Measurements from ENCODE around the gene CUBN.
"Not testable (repeated sequence)": the region's sequence is repeated elsewhere in the genome, so short reads cannot be mapped to it uniquely, and the experiment has no call there.

CUBN gene

DNA sequence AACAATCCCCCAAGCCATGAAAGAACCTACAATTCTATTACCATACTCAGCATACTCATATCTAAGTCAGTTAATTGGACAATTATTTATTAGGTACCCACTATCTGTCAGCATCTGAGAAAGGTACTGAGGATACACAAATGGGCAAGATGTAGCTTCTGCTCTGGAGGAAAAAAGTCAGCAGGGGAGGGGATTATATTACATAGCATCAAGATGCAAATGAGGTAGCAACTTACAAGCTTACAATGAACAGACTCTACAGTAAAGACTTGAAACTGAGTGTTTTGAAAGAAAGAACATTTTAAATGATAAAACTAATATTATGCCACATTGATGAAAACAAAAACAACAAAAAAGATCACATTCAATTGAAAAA lies 10.8 kb upstream of the CUBN start:
- no peak for DNase-seq

DNA sequence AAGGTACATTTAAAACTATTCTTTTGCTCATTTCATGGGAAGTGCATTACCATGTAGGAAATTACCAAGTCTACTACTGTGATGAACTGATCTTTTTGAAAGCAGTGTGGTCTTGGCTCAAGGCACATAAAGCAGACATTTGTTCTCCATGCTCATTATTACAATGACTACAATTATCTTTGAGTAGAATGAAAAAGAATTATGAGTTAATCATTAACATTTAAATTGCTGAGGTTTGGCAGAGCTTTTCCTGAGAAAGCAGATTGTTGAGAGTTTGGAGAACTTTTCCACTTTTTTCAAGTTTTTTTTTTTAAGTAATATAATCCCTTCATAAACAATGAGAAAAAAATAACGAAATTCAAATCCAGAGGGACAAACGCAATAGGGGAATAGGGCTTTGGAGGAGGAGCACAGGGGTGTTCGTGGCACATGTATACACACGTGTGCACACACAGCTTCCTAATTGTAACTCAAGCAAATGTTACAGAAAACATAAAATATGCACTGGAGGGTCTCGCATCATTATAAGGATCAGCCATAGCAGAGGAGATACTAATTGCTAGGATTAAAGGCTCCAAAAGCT lies 8.9 kb upstream of the CUBN start:
- no peak for DNase-seq

DNA sequence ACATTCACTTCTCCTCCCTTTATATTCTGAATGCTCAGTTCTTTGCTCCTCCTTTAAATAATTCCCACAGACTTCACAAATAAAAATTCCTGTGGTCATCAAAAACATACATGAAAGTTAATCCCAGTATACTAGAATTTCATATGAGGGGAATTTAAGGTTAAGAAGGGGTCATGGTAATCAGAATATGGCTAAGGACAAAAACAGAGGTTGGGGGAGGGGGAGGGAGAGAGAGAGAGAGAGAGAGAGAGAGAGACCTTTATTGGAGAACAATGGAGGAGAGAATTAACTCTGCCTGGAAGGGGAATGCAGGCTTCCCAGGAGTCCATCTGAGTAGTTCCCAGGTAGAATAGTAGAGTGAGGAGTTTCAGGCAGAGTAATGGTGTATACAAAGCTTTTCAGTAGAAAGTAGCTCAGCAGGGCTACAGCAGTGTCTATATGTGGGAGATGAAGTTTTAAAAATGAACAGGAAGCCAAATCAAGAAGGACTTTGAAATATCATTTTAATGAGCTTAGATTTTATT lies 5.2 kb upstream of the CUBN start:
- no peak for DNase-seq

DNA sequence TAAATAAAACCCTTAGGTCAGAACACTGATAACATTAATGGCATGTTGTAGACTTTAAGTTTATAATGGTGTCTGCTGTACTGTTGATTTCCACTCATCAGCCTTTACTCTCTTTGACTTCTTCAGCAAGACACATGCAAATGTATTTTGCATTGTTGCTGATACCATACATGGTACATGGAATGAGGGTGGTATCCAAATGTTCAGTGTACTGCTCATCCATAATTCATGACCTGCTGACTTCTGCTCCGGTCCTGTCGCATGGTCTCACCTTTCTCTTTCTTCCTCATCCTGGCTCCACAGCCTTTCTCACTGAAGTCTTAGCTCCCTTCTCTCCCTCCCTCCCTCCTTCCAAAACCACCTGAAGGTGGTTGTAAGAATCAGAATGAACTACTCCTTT lies 4.7 kb upstream of the CUBN start:
- no peak for DNase-seq

DNA sequence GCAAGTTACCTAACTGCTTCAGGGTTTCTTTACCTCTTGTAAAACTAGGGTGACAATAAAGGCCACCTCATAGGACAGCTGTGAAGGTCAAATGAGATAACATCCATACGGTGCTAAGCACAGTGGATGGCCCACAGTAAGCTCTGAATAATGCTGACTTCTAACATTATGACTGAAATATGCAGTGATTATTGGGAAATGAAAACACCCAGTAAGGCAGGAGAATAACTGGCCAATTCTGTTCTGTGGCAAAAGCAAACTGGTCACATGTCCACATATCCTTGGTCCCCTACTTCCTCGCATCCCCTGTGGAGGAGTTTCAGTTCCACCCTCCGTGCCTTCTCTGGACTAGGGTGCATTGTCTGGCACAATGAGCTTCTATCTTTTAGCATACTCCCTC lies 1.4 kb downstream of the CUBN start:
- DNase-seq = peak; percentile 19

DNA sequence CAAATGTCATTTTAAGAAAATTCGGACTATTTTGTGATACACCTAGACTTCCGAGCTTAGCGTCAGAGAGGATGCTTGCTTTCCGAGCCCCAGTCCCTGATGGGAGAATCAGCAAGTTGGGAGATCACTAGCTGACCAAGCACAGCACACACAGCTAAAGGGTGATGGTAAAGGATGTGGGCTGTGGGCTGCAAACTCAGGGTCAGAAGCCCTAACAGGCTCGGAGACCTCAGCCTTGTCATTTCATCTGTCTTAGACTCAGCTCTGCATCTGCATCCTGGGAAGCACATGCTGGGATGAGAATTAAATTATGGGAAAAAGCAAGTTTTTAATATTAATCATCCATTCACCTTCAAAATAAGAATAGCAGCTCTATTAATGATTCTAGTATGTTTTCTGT lies 3.3 kb downstream of the CUBN start:
- no peak for DNase-seq

DNA sequence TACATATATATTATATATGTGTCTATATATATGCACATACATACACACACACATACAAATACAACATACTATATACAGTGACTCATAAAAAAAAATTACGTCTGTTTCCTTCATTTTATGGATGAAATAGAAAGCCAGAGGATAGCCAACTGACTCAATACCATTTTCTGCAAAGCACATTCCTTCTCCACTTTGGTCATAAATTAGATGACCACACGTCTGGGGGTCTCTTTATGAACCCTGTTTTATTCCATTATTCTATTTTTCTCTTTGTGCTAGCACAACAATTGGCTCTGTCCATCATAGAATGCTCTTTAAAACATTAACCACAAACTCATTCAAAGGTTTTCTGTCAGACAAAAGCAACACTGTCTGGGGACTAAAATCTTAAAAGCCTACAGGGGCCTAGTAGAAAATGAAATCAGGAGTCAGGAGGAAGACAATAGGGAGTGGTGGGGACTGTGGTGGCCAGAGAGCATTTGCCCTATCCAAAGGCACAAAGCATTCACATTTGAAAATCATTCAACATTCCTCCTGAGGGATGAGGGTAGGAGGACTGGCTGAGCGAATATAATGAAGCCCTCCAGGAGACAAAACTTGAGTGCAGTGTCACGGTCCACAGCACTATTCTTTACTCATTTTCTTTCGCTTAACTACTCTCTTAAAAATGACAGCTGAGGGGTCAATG lies 4.3 kb downstream of the CUBN start:
- no peak for DNase-seq

DNA sequence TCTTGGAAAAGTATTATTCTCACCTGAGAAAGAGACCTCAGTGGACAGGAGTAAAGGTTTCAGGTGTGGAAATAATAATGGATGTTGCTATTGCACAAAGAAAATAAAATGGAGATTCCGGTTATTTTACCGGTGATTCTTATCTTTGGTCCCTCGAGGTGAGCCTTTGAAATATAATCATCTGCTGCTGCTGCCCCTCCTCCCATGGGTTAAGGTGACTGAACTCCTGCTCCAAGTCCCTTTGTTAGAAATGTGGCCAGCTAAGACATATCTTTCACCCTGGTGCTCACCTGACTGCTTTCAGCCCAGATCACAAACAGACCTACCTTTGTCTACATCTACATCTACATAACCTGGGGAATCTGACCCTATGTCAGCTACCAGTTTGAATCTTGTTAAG lies 5.7 kb downstream of the CUBN start:
- DNase-seq = no peak

DNA sequence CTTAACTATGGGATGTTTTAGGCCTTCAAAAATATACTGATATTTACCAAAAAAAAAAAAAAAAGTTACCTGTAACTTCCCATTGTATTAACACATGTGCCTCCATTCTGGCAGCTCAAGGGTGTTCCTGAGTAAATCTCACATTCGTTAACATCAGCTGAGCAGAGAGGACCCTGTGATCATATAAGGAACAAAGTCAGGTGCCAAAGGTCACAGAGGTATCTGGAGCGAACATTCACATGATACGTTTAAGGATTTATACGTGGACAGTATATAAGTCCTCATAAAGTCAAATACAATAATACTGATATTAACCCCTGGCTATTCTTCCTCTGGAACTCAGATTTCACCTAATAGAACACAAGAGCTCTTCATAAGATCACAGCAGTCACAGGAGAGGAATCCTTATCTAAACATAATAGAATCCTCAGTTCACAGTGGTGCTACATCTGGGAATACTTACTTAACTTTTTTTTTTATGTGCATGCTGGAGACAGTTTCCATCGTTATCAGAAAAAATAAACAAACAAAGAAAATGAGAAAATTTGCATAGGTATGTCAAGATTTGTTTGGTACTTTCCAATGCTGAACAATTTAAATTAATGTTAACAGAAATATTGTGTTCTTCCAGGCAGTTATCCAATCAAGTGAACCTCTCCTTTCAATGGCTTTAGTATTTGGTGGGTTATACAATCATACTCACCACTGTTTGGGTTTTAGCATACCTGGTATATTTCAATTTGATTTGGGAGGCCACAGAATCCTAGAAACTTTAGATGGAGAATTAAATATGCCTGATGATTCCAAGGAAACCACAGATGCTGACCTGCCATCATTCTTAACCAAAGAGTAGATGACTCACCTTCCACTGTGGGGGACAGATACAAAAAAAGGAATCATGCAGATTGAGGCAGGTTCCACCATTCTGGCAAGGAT lies 6.6 kb downstream of the CUBN start:
- DNase-seq = no peak

DNA sequence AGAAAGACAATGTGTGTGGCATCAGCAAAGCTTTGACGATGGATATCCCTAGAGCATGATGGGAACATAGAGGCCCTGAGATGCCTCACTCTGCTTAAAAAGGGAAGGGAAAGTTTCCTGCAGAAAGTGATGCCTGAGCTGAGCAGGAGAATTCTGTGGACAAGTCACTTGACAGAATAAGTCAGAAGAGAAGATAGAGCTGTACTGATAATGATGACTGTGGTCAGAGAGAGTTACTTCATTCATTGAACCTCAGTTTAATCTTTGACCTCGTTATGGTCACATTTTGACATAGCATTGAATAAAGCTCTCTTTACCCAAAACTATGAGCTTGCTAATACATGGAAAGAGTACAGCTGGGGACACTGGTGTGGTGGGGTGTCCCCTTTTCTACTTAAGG lies 7.6 kb downstream of the CUBN start:
- DNase-seq = no peak

DNA sequence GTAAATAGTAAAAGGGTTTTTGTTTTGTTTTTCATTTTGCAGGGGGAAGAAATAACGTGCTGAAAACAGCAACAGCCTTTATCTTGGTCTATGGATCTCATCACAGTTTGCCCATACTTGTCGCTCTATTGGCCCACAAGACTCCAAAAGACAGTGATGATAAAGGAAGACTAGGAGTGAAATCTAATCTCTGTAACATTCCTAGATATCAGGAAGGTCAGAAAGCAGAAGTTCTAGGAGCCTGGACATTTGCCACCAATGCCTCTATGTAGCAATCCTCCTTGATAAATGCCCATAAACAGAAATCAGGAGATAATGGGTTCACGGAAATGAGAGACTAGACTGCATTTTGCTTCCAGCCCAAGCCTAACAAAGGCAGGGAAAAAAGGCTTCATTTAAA lies 8.9 kb downstream of the CUBN start:
- no peak for DNase-seq

DNA sequence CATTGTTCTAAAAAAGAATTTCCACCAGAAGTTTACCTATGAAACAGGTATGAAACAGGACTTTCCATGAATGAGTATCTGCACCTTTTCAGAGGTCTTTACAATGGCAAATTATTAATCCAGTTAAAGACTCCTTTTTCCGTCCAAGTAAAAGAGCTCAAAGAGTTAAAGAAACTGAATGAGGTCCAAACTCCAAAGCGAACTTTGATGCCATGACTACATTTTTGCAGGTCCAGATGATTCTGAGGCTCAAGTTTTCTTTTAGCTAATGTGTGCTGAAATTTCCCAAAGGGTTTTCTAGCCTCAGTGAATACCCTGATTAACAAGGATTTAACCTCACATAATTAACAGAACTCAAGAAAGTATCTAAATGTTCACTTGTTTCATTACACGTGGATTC lies 9.8 kb downstream of the CUBN start:
- DNase-seq = no peak

DNA sequence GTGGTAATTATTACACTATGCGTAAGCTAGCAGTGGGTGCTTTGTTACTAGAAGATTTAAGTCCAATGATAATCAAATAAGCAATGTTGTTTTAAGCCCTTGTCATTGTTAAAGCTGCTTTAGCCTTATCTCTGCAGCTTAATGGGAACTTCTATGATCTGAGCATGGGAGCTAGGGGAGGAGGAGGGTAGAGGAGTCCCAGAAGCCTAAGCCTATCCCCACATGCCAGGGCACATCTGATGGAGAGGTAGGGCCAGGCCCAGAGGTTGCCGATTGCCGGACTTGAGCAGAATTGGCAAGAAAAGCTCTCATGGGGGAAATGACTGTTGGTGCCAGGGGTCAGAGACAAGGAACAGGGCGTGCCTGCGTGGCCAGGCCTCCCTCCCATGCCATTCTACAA lies 13.4 kb downstream of the CUBN start:
- DNase-seq = no peak

DNA sequence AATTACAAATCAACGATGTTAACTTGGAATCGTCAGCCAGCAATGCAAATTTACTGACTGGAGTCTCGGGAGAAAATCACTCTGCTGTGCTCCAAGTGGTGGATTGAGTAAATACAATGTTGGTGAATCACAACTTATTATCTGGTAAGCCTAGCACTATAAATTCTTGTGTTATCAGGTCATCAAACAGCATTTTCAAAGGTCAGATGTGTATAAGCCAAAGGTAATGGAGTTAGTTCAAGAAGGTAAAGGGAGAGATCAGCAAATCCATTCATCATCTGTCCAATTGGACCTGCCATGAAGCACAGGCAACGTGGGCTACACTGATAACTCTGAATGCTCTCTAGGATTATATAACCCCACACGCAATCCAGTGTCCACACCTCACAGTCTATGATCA lies 13.9 kb downstream of the CUBN start:
- DNase-seq = no peak

DNA sequence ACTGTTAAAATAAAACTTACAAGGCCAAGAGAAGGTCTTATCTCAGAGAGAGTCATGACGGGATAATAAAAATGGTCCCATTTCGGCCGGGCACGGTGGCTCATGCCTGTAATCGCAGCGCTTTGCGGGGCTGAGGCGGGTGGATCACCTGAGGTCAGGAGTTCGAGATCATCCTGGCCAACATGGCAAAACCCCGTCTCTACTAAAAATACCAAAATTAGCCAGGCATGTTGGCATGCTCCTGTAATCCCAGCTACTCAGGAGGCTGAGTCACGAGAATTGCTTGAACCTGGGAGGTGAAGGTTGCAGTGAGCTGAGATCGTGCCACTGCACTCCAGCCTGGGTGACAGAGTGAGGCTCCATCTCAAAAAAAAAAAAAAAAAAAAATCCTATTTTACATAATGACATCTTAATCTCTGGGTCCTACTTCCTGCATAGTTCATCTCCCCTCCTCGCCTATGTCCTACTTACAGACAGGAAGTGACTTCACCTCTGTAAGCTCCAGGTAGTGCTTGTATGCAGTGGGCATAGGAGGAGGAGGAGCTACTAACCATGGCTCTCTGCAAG lies 14.7 kb downstream of the CUBN start:
- DNase-seq = not testable (repeated sequence)

DNA sequence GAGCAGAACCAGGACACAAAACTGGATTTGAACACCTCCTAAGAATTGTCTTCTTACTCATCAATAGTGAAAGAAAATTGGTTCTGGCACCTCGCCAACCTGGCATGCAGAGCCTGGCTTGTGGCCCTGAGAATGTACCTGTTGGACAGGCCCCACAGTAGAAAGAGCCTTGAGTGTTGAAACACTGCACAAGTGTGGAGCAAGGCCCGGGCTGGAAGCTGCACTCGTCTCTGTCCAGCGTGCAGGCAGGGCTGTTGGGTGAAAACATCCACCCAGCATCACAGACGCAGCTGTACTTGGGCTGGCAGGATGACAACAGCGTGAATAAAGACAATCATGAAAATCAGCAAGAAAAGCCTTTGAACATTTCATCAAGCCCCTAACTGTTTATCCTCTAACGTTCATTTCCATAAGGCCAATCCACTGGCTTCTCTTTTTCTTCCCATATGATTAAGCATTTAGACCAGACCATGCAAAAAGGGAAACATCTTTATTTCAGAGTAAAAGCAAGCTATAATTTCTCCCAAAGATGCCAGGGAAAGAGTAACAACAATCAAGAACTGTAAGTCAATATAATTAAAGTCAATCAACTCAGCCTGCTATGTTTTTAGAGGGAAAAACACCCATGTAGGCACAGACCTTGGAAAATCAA lies 15.6 kb downstream of the CUBN start:
- no peak for DNase-seq

DNA sequence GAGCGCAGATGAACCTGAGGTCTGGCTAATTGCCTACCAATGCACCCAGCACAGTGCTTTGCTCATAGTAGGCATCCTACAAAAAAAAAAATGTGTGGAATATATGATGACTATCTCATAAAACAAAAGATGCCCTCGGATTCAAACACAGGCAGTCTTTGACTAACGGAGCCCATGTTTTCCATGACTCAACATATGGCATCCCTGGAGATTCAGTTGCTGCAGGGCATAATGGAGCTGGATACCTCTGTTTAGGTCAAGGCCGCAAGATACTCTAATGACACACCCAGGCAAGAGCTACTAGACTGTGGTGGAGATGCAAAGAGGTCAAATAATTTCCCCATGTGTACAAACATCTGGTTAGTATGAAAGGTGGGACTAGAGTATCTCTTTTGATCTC lies 16.3 kb downstream of the CUBN start:
- DNase-seq = no peak

DNA sequence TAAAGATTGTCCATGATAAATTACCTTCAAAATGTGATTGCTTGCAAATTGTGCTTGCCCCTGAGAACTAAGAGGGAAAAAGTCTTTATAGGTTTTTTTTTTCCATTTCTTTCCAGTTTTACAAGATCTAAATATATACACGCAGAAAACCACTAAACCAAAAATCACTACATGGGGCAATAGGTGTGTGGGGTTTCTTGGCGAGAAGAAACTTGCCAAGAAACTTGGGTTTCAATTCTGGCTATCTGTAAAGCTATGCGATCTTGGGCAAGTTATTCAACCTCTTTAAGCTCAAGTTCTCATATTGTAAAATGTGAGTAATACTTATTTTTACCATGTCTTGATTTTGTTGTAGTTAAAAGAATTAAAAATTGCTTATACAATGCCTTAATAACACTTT lies 17.0 kb downstream of the CUBN start:
- no peak for DNase-seq

DNA sequence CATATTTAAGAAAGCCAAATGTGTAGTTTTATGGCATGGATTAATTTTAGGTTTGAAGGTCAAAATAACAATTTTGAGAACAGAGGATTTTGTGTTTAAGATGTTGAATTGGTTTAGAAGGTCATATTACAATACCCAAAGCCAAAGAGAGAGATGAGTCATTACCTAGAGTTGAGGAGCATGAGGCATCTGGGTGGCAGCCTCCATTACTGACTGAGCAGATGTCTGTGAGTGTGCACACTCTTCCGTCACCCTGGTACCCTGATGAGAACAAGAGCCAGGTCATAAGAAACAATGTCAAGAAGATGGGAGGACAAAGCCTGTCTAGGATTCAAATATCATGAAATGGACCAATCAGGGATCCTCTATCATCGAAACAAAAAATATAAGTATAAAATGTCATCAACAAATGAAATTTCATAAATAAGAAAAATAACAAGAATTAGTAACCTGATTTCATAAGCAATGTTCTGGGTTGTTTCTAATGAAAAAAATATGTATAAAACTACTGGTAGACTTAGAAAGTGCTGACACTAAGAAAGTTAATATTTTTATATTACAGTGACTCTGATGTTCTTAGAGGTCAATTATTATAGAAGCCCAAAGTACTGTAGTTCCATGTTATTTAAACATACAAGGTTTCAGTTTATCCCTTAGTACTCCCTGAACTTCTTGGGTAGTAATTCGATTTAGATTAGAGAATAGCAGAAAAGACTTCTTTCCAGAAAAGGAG lies 20.0 kb downstream of the CUBN start:
- DNase-seq = no peak

DNA sequence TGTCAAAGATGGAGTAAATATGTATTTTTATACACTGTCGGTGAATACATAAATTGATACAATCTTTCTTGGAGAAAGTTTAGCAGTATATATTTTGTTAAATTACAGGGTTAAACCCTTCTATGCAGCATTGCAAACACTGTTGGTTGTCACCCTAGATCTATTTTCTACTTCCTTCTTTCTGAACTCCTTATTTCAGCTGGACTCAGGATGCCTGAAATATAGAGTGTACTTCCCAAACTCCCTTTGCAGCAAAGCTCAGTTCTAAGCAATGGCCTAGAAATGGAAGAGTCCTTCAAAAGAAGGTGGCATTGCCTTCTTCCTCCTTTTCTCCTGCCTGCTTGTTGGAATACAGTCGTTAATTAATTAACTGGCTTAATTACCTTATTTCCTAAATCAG lies 20.6 kb downstream of the CUBN start:
- no peak for DNase-seq

DNA sequence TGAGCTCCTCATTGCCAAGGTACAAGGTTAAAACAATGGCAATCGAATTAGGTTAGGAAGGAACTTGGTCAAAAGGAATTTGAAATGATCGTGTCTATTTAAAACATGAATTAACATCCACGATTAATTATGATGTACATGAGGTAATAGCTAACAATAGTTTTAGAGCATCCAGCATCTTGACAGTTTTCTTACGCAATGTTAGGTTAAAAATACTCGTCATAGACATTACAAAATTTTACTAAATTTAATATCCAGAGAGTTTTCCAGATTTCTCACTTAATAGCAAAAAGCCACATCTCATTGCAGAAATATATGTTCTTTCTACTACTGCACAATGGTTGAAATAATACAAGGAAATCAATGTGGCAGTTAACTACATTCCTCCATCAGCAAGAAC lies 22.6 kb downstream of the CUBN start:
- DNase-seq = no peak

DNA sequence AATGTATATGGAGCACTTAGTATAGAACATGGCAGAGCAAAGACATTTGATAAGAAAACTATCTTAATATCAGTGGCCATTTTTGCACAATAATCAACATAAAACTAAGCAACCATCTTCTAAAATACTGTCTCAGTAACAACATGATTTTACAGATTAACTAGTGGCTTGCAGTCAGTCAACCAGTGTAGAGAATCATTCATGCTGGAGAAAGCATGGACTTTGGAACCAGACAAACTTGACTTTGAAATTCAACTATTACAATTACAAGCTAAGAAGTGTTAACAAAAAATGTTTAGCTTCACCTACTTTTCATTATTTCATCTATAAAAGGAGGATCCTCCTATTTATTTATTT lies 27.7 kb downstream of the CUBN start:
- no peak for DNase-seq

Data from CD4-positive, alpha-beta T cell treated with Interleukin-15 for 1 hour (primary cell).